Upper lobe of right lung (tissue), 1 donor: Measurements from ENCODE around the gene CHRNB1. TPM values are rescaled to one million over a fixed set of nuclear protein-coding genes. Genes with fewer than 3 reads are reported as not detected.

Experiments used
- ATAC-seq: fragments of 200-7000 bp; cut with Tn5 transposase; one replicate; pipeline ENCODE4 v1.9.1; 2020; ENCODE audit warnings: mild to moderate bottlenecking, moderate library complexity
- DNase-seq: peaks from one replicate; pipeline ENCODE4 v3.0.0-alpha.2; 2020
- H3K27ac ChIP-seq: fragments of 200-600 bp; one replicate; pipeline ENCODE4 v1.8.0; 2022
- H3K27me3 ChIP-seq: fragments of 200-600 bp; one replicate; pipeline ENCODE4 v1.8.0; 2022; ENCODE audit warnings: mild to moderate bottlenecking
- H3K36me3 ChIP-seq: fragments of 200-600 bp; one replicate; pipeline ENCODE4 v1.8.0; 2022
- H3K4me1 ChIP-seq: fragments of 200-600 bp; one replicate; pipeline ENCODE4 v1.8.0; 2022
- H3K4me3 ChIP-seq: fragments of 200-600 bp; one replicate; pipeline ENCODE4 v1.8.0; 2022; ENCODE audit warnings: mild to moderate bottlenecking
- H3K9me3 ChIP-seq: fragments of 200-600 bp; one replicate; pipeline ENCODE4 v1.8.0; 2022
- CTCF ChIP-seq: fragments of 200-600 bp; IDR thresholded peaks from one replicate; pipeline ENCODE4 v1.8.0; 2022; ENCODE audit warnings: antibody characterized with exemption
- intact Hi-C: fragments of 100-400 bp; cut with DNase I; formaldehyde crosslinking; loops from one replicate; pipeline ENCODE4 v1.11.0; 2022
- total RNA-seq: library from RNA; stranded (reverse); fragmentation: NEBNext Ultra II Directional; extraction: Animal tissue kit (Norgen Biotek cat#: 25700); gene quantifications from one replicate; pipeline ENCODE4 v1.2.1, GENCODE V29; 2021
- donor health status: DM: no; HTN: yes; CAD: no; lungs with severe emphysema.

The CHRNB1 gene
- total RNA-seq, 1 donor from 2014 or later, result 10.1 TPM

DNA sequence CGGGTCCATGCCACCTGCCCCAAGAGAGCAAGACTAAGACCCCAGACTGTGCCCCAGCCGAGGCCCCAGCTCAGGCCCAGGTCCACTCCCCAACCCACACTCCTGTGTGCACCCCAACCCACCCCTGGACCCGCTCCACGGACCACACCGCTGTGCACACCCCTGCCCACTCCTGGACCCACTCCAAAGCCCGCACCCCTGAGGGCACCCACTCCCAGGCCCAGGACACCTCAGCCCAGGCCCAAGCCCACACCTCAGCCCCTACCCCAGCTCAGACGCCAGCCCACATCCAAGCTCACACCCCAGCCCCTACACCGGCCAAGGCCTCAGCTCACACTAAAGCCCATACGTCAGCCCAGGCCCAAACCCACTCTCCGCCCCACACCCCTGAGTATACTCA, 15.1 kb upstream of the CHRNB1 start:
- no peak overlapping the region for H3K27ac ChIP-seq
- DNase-seq, result no peak
- no peaks in the 10 kb centered on the region for H3K27me3 ChIP-seq
- no peak overlapping the region for H3K4me3 ChIP-seq
- H3K4me1 ChIP-seq, result no peaks in the 10 kb centered on the region
- TF ChIP-seq CTCF, result no peak
- peak; percentile 6 for ATAC-seq
- no peaks in the 10 kb centered on the region for H3K36me3 ChIP-seq
- intact Hi-C loops, result no loop called here
- H3K9me3 ChIP-seq, result no peaks in the 10 kb centered on the region

GRCh38 chr17:7431231-7431630, 13.6 kb upstream of the CHRNB1 start:
- Histone ChIP-seq H3K27me3 (no peaks in the 10 kb centered on the region), H3K9me3 (no peaks in the 10 kb centered on the region), H3K27ac (no peak overlapping the region), H3K4me3 (no peak overlapping the region), H3K36me3 (no peaks in the 10 kb centered on the region), H3K4me1 (peaks cover 8% of the 10 kb centered on the region)
- intact Hi-C loops, result no loop called here
- no peak for DNase-seq
- no peak for ATAC-seq
- no peak for TF ChIP-seq CTCF

- Histone ChIP-seq H3K36me3 (no peaks in the 10 kb centered on the region), H3K27ac (no peak overlapping the region), H3K4me3 (no peak overlapping the region), H3K9me3 (no peaks in the 10 kb centered on the region), H3K27me3 (no peaks in the 10 kb centered on the region), H3K4me1 (peaks cover 17% of the 10 kb centered on the region)
- DNase-seq (no peak), ATAC-seq (no peak)
- intact Hi-C loops, result no loop called here
- no peak for TF ChIP-seq CTCF
Observed at GRCh38 chr17:7432296-7432695, 12.6 kb upstream of the CHRNB1 start.

GRCh38 chr17:7435676-7436555, 8.9 kb upstream of the CHRNB1 start:
- Histone ChIP-seq H3K27me3 (peaks cover 21% of the 10 kb centered on the region), H3K27ac (peak overlapping the region; percentile 72), H3K36me3 (no peaks in the 10 kb centered on the region), H3K4me3 (peak overlapping the region; percentile 71), H3K9me3 (no peaks in the 10 kb centered on the region), H3K4me1 (peaks cover 46% of the 10 kb centered on the region)
- DNase-seq, result peak; percentile 84
- ATAC-seq, result peak; percentile 11
- TF ChIP-seq CTCF, result peak; percentile 21
- intact Hi-C loops, result no loop called here

DNA sequence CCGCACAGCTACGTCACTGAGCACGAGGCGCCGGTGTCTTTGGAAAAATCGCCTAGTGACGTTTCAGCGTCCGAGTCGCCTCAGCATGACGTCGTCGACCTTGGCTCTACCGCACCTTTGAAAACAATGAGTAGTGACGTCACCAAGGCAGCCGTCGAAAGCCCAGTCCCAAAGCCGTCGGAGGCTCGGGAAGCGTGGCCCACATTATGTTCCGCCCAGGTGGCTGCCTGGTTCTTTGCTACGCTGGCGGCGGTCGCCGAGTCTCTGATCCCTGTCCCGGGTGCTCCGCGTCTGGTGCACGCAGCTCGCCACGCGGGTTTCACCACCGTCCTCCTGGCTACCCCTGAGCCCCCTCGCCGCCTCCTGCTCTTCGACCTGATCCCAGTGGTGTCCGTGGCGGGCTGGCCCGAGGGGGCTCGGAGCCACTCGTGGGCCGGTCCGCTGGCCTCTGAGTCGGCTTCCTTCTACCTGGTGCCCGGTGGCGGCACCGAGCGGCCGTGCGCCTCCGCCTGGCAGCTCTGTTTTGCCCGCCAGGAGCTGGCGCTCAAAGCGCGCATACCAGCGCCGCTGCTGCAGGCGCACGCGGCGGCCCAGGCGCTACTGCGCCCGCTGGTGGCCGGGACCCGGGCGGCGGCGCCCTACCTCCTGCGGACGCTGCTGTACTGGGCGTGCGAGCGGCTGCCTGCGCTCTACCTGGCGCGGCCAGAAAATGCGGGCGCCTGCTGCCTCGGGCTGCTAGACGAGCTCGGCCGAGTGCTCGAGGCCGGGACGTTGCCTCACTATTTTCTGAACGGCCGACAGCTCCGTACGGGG, 8.1 kb upstream of the CHRNB1 start:
- TF ChIP-seq CTCF, result peak; percentile 82
- DNase-seq (peak; percentile 94), ATAC-seq (peak; percentile 87)
- no peaks in the 10 kb centered on the region for H3K36me3 ChIP-seq
- peak overlapping the region; percentile 48 for H3K27ac ChIP-seq
- peaks cover 46% of the 10 kb centered on the region for H3K4me1 ChIP-seq
- H3K9me3 ChIP-seq, result no peaks in the 10 kb centered on the region
- H3K4me3 ChIP-seq, result peak overlapping the region; percentile 71
- peaks cover 22% of the 10 kb centered on the region for H3K27me3 ChIP-seq
- intact Hi-C loops, result no loop called here
